ENCODE measurements around the gene FAM209A.
"Not testable (repeated sequence)": the region's sequence is repeated elsewhere in the genome, so short reads cannot be mapped to it uniquely, and the experiment has no call there.

The FAM209A gene

GRCh38 chr20:56518126-56518525 is 6.4 kb upstream of the FAM209A start:
- no peak for TF ChIP-seq CTCF (IDR thresholded peaks at IDR 0.05; ENCODE audit: insufficient read depth, low read depth, low read length, missing control alignments)
- no peak for DNase-seq (ENCODE audit: low read depth)
- no peak overlapping the region for H3K4me3 ChIP-seq (ENCODE audit: low read depth, low read length)

GRCh38 chr20:56518721-56519398 is 5.7 kb upstream of the FAM209A start:
- TF ChIP-seq CTCF (IDR thresholded peaks at IDR 0.05; ENCODE audit: insufficient read depth, low read depth, low read length, missing control alignments): no peak
- no peak for DNase-seq (ENCODE audit: low read depth)
- H3K4me3 ChIP-seq (ENCODE audit: low read depth, low read length): no peak overlapping the region

GRCh38 chr20:56519551-56519950 is 5.0 kb upstream of the FAM209A start:
- no peak for TF ChIP-seq CTCF (IDR thresholded peaks at IDR 0.05; ENCODE audit: insufficient read depth, low read depth, low read length, missing control alignments)
- H3K4me3 ChIP-seq (ENCODE audit: low read depth, low read length): no peak overlapping the region
- DNase-seq (ENCODE audit: low read depth): no peak

- H3K4me3 ChIP-seq (ENCODE audit: low read depth, low read length): no peak overlapping the region
- no peak for TF ChIP-seq CTCF (IDR thresholded peaks at IDR 0.05; ENCODE audit: insufficient read depth, low read depth, low read length, missing control alignments)
- no peak for DNase-seq (ENCODE audit: low read depth)
Observed at GRCh38 chr20:56520180-56520579, 4.4 kb upstream of the FAM209A start.

- not testable (repeated sequence) for H3K4me3 ChIP-seq (ENCODE audit: low read depth, low read length); DNase-seq (ENCODE audit: low read depth)
Observed at GRCh38 chr20:56520746-56521354, 3.7 kb upstream of the FAM209A start.

- TF ChIP-seq CTCF (IDR thresholded peaks at IDR 0.05; ENCODE audit: insufficient read depth, low read depth, low read length, missing control alignments): no peak
- H3K4me3 ChIP-seq (ENCODE audit: low read depth, low read length): no peak overlapping the region
- peak; percentile 12 for DNase-seq (ENCODE audit: low read depth)
Observed at GRCh38 chr20:56522311-56522710, 2.2 kb upstream of the FAM209A start.

- no peak for DNase-seq (ENCODE audit: low read depth)
- H3K4me3 ChIP-seq (ENCODE audit: low read depth, low read length): no peak overlapping the region
- TF ChIP-seq CTCF (IDR thresholded peaks at IDR 0.05; ENCODE audit: insufficient read depth, low read depth, low read length, missing control alignments): no peak
Observed at GRCh38 chr20:56527521-56527920, 3.0 kb downstream of the FAM209A start.

- not testable (repeated sequence) for DNase-seq (ENCODE audit: low read depth); H3K4me3 ChIP-seq (ENCODE audit: low read depth, low read length)
Observed at GRCh38 chr20:56532946-56533345, 8.4 kb downstream of the FAM209A start, which contains the start of gene FAM209B. TSS of gene FAM209B (plus strand) at chr20:56533246. CDS start at chr20:56533342, 96 bp downstream.
